M059J (cell line): ENCODE results near the gene CISD3. TPM values are rescaled to one million over a fixed set of nuclear protein-coding genes. Genes with fewer than 3 reads are reported as not detected.

Experiments used
- DNase-seq: peaks from one replicate; pipeline ENCODE4 v3.0.0-alpha.2; 2012; ENCODE audit warnings: low read depth
- total RNA-seq: library from RNA; depleted of rRNA; stranded (reverse); fragments of >200 nt; shearing (Covaris generic); gene quantifications from 2 replicates; pipeline ENCODE4 v1.2.3, GENCODE V29; 2014

CISD3 gene
- total RNA-seq, 1 experiment from 2014 or later, result 5.9 TPM

- no peak for DNase-seq
Measured at GRCh38 chr17:38743556-38744171, 13.5 kb downstream of the CISD3 start.

DNA sequence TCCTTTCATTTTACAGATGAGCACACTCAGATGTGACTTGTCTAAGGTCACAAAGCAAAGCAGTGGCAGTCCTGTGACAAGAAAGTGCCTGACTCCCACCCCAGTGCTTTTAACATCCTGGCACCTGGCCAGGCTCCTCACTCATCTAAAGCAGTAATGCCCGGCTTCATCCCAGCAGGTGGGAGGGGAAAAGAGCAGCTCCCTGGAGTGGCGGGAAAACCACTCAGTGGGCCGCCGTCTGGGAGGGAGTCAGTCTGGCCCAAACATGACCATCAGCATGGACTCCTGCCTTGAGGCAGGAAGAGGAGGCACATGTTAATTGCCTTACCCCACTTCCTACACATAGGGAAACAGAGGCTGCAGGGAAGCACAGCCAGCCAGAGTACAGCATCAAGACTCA lies 15.4 kb downstream of the CISD3 start:
- no peak for DNase-seq

DNA sequence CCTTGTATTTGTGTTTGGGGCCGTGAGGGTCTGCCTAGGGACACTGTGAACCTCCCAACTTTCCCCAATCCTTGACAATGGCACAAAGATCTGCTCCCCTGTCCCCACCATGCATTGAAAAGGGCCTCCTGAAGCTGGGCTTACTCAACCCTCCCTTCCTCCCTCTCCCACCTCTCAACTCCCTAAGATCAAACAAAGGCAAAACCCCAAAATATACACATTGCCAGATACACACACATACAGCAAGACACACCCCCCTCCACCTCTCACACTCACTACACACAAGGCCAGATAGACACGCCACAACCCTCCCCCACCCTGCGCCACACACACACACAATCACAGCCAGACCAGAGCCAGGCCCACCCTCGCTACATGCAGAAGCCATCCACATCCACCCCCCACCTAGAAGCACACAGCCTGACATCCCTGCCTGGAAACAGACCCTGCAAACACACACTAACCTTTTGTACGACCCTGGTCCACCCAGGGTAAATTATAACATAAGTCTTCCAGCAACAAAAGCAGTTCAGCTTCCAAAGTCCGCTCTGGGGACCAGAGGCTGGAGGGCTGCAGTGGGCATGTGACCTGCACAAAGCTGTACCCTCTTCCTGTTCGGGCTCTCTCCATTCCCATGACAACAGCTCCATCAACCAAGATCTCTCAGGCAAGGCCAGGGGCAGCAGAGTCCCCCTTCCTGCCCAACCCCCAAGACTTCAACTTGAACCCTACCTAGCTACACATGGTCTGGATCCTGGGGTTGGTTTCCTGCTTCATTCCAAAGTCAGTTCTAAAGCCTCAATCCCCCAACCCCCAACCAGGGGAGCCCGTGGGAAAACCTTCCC lies 16.1 kb downstream of the CISD3 start:
- no peak for DNase-seq

DNA sequence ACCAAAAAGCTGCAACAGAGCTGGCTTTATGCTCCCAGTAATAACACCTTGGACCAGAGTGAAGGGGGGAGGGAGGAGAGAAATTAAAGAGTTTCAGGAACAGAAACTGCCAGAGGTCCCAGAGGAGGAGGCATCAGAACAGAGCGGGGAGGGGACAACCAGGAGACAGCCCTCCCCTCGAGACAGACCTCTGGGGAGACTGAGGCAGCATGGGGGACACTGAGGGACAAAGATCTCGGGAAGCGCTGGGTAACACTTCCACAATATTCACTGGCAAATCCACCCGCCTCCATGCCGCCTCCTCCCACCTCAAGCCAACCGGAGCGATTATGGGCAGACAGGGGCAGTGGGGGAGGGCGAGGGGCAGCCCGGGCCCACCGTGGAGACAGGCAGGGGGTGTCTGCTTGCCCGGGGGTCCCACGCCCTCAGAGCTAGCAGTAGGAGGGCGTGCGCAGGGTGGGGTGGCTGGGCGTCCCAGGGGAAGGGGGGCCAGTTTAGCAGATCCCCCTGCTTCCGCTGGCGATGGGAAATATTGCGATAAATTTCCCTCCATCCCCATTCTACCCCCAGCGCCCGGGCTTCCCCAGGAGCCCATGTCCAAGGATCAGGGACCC lies 16.8 kb downstream of the CISD3 start:
- DNase-seq, result no peak

GRCh38 chr17:38747463-38748148 lies 17.5 kb downstream of the CISD3 start:
- DNase-seq, result no peak

DNA sequence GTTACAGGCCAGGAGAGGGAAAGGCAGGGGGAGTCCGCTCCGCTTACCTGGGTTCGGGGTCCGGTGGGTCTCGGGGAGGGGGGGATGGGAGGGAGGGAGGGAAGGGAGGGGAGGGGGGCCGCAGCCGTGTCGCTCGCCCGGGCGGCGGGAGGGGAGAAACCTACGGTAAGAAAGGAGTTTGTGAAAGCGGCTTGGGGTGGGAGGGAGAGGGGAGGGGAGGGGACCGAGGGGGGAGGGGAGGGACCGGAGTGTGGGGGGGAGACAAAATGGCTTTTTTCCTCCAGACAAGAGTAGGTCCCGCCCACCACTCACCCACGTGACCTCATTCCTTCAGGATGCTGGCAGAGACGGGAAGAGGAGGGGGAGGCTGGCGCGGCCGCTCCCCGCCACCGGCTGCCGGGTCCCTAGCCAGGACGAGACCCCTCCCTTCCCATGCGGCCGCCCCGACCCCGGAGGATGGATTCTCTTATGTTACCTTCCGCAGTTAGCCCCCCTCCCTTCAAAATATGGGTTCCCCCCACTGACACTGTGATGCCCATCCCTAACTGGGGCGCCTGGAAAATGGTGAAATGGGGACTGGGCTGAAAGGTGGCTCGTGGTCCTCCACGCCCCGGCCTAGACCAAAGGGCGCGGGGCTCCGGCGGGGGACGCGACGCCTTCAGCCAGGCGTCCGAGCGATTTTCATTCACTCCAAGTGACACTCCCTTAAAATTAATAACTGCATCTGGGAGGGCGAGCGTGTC lies 18.2 kb downstream of the CISD3 start, which contains the start of gene PCGF2:
Gene PCGF2, minus strand, starts transcription at position 188 of the 743 bp plus-strand sequence. CDS start 7,934 bp downstream, outside the sequence.
- DNase-seq, result peak; percentile 88

DNA sequence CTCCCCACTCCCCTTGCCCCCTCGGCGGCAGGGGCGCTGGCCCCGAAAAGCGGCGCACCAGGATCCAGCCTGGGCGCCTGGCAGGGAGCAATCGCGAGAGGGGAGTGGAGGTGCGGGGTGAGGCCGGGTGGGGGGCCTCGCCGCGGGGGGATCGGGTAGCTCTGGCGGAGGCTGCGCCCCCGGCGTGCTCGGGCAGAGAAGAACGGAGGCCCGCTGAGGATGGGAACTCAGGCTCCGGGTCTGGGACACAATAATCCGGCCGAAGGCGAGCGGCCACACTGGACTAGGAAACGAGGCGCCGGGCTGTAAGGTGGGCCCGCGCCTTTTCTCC lies 18.7 kb downstream of the CISD3 start:
- no peak for DNase-seq

- peak; percentile 87 for DNase-seq
Measured at GRCh38 chr17:38749223-38750043, 19.3 kb downstream of the CISD3 start.

GRCh38 chr17:38750044-38750311 lies 19.8 kb downstream of the CISD3 start:
- DNase-seq, result no peak

DNA sequence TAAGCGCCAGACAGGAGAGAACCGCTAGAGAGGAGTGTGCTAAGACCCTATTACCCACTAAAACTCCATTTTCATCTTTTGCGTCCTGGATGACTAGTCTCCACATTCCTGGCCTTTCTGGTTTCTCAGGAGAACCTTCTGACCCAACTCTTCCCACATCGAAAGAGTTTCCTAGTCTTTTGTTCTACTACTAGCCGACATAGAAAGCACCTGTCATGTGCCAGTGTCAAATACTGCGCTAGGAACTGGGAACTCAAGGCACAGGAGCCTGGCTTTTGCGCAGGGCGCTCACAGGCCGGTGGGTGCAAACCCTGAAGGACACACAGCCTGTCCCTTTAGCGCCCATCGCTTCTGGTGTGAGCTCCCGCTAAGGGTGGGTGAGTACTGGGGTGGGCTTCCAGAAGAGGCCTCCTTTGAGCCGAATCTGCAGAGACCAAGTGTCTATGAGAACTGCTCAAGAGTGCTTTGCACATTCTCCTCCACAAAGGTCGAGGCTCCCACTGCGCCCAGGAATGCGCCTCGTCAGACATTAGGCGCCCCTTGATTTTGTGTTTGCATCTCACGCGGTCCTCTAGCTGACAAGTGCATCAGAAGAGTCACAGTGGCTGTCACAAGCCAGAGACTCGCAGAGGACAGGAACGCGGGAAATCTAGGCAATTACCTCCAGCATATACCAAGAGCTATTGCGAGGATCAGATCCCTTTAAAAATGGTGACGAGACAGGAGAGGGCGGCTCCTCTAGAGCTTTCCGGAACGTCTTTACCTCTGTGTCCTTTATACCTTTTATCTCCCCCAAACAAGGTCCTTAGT lies 20.4 kb downstream of the CISD3 start:
- peak; percentile 34 for DNase-seq

DNA sequence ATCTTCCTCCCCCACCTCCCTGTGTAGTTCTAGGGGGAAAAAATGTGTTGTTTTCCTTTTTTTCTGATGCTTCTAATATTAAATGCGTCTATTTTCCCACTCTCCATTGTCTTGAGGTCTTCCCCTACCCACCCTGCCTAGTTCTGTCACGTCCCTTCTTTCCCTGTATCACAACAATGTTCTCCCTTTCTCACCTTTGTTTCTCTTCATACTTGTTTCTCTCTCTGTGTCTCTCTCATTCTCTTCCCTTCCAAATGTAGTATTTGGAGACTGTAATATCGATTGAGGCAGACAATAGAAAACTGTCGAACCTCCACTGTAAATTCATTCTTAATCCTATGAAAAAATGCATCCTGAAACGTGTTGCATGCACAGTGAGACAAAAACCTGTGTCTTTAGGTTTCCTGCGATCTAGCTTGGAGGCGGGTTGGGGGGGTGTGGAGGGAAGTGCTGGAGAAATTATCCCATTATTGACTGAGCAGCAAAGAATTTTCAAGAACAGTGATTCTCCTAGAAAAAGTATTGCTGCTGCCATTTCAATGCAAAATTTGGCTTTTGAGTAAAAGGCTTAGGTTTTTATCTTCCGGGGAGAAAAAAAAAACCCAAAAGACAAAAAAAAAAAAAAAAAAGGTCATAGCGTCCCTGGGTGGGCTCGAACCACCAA lies 21.1 kb downstream of the CISD3 start:
- peak; percentile 46 for DNase-seq

DNA sequence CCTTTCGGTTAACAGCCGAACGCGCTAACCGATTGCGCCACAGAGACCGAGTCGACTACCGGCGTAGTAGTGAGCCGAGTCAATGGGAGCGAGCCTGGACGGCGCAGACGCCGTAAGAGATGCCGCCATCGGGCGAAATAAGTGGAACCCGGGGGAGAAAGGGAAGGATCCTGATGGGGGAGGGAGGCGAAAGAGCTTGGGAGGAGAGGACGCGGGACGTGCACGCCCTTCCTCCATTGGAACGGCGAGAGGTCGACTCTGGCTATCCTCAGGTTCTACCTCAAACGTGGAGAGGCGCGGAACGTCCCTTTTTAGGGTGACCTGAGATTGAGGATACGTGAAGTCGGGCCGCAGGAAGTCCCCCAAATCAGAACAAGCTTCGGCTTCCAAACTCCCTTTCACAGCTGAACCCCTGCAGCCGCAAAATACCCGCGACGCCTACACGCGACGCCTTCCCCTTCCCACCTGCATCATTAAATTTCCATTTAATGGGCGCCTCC lies 21.7 kb downstream of the CISD3 start:
- peak; percentile 84 for DNase-seq

DNA sequence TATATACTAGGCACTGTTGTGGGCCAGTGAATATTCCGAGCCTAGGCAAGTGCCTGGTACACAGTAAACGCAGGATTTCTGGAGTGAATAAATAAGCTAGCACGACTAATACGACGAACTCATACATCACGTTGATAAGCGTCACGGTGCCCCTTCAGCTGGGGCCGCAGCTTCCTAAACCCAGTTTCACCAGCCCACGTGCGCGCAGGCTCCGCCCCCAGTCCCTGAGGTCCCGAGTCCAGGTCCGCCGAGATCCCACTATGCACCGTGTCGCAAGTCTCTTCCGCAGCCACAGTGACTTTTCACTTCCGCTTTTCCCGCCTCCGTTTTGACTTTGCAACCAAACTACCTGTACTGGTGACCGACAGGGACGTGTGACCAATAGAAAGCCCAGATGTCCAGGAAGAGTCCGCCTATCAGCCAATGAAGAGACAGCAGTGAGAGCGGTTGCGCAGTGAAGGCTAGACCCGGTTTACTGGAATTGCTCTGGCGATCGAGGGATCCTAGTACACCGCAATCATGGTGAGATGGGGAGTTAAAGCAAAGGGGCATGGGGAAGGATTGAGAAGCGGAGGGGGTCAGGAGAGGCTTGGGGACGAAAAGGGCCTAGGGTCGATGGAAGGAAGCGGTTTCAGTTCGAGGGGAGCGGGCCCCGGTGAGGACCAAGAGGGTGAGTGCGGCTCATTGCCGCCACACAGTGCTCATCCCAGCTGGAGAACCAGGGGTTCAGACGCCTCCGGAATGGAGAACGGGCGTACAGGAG lies 22.3 kb downstream of the CISD3 start, which contains the start of gene PSMB3:
Gene PSMB3, plus strand, starts transcription at position 434 of the 763 bp plus-strand sequence. Its CDS starts 86 bp downstream, at position 520.
- DNase-seq, result peak; percentile 99

- no peak for DNase-seq
Measured at GRCh38 chr17:38753071-38753506, 22.9 kb downstream of the CISD3 start.

- peak; percentile 28 for DNase-seq
Measured at GRCh38 chr17:38761612-38762011, 31.5 kb downstream of the CISD3 start.

- DNase-seq, result no peak
Measured at GRCh38 chr17:38762231-38762630, 32.1 kb downstream of the CISD3 start.

- no peak for DNase-seq
Measured at GRCh38 chr17:38766341-38766740, 36.2 kb downstream of the CISD3 start.

GRCh38 chr17:38768417-38768816 lies 38.3 kb downstream of the CISD3 start:
- no peak for DNase-seq
